H1 (cell line): ENCODE measurements around the gene POGLUT2. TPM values are rescaled to one million over a fixed set of nuclear protein-coding genes. Genes with fewer than 3 reads are reported as not detected.

Source experiments
- CTCF ChIA-PET: fragments of 300-600 bp; sonication (Branson Sonifier 250); formaldehyde crosslinking; loops from one replicate; lab custom pipeline; 2021; ENCODE audit not compliant: partially characterized antibody; lab: Charles Lee
- POLR2A ChIA-PET: fragments of 300-600 bp; sonication (Branson Sonifier 250); formaldehyde crosslinking; loops from one replicate; lab custom pipeline; 2021; ENCODE audit warnings: inconsistent platforms; ENCODE audit not compliant: partially characterized antibody; lab: Charles Lee
- DNase-seq, 2 experiments: peaks; one replicate each; pipeline versions ENCODE4 v3.0.0 to v3.0.0-alpha.2; 2010 to 2022; ENCODE audit warnings: low spot score in 2 of 2, low read depth in 1 of 2, mixed read lengths in 1 of 2
- FAIRE-seq: peaks from 2 replicates; lab custom pipeline; 2011; peaks lifted over from hg19 to GRCh38; lab: Jason Lieb, UNC
- H2AFZ ChIP-seq: 2 replicates; pipeline ENCODE4 v1.8.1; 2012; ENCODE audit warnings: low read length, inconsistent platforms
- H2AK5ac ChIP-seq: 2 replicates; pipeline ENCODE4 v1.6.1; 2013; ENCODE audit warnings: low read depth, low read length
- H2BK120ac ChIP-seq: replicated peaks from 2 replicates; pipeline ENCODE3; 2013; ENCODE audit warnings: low read depth, low read length, inconsistent platforms
- H2BK12ac ChIP-seq: 2 replicates; pipeline ENCODE4 v1.6.1; 2013; ENCODE audit warnings: low read depth, low read length
- H2BK15ac ChIP-seq: 2 replicates; pipeline ENCODE4 v1.6.1; 2013; ENCODE audit warnings: low read length
- H2BK20ac ChIP-seq: 2 replicates; pipeline ENCODE4 v1.6.1; 2013; ENCODE audit warnings: low read length
- H2BK5ac ChIP-seq: 2 replicates; pipeline ENCODE4 v1.6.1; 2013; ENCODE audit warnings: low read depth, low read length
- H3K14ac ChIP-seq: 2 replicates; pipeline ENCODE4 v1.6.1; 2013; ENCODE audit warnings: inconsistent platforms; ENCODE audit not compliant: insufficient read length
- H3K18ac ChIP-seq: 2 replicates; pipeline ENCODE4 v1.6.1; 2013; ENCODE audit warnings: low read length; ENCODE audit errors: extremely low read depth
- H3K23ac ChIP-seq: 2 replicates; pipeline ENCODE4 v1.6.1; 2013; ENCODE audit warnings: inconsistent platforms; ENCODE audit not compliant: insufficient read length
- H3K23me2 ChIP-seq: 2 replicates; pipeline ENCODE4 v1.6.1; 2013; ENCODE audit warnings: low read depth, low read length
- H3K27ac ChIP-seq: 2 replicates; pipeline ENCODE4 v1.6.1; 2011; ENCODE audit warnings: low read depth, low read length, inconsistent platforms
- H3K27me3 ChIP-seq, 4 experiments: replicated peaks in 1 of 4; 1 replicate in 1 of 4; 2 replicates in 3 of 4; pipeline versions ENCODE4 v1.6.1 to v1.8.1; 2011 to 2013; ENCODE audit warnings: low read length in 3 of 4, mild to moderate bottlenecking in 3 of 4, inconsistent platforms in 2 of 4, mixed read lengths in 2 of 4, moderate library complexity in 1 of 4; ENCODE audit not compliant: control insufficient read depth in 3 of 4, insufficient read depth in 3 of 4; ENCODE audit errors: extremely low read depth in 1 of 4
- H3K36me3 ChIP-seq, 4 experiments: 2 replicates each; pipeline versions ENCODE4 v1.6.1 to v1.8.1; 2011 to 2013; ENCODE audit warnings: mild to moderate bottlenecking in 4 of 4, low read length in 3 of 4, moderate library complexity in 2 of 4, control low read depth in 1 of 4, inconsistent platforms in 1 of 4; ENCODE audit not compliant: insufficient read depth in 4 of 4, control insufficient read depth in 2 of 4
- H3K4ac ChIP-seq: replicated peaks from 2 replicates; pipeline ENCODE3; 2013; ENCODE audit warnings: low read length, low read depth, mixed read lengths, inconsistent platforms; ENCODE audit not compliant: insufficient read length
- H3K4me1 ChIP-seq, 4 experiments: replicated peaks in 1 of 4; 1 replicate in 1 of 4; 2 replicates in 3 of 4; pipeline versions ENCODE4 v1.6.1 to v1.8.1; 2011 to 2013; ENCODE audit warnings: low read length in 3 of 4, inconsistent platforms in 2 of 4, mixed read lengths in 1 of 4; ENCODE audit not compliant: insufficient read depth in 4 of 4, control insufficient read depth in 3 of 4
- H3K4me2 ChIP-seq, 2 experiments: 2 replicates each; pipeline versions ENCODE4 v1.6.1 to v1.8.1; 2011 to 2013; ENCODE audit warnings: low read depth in 2 of 2, low read length in 2 of 2, control low read depth in 1 of 2, inconsistent platforms in 1 of 2, mild to moderate bottlenecking in 1 of 2; ENCODE audit not compliant: insufficient read depth in 1 of 2
- H3K4me3 ChIP-seq, 4 experiments: fragments of 200-600, 300-600 bp in 1 of 4; sonication (generic), shearing (Covaris generic), sonication (Bioruptor Twin) in 1 of 4; 2 replicates each; pipeline versions ENCODE4 v1.5.1 to v1.8.1; 2011 to 2016; ENCODE audit warnings: low read length in 4 of 4, low read depth in 3 of 4, control low read depth in 2 of 4, inconsistent platforms in 2 of 4, mild to moderate bottlenecking in 2 of 4, mixed read lengths in 1 of 4, moderate library complexity in 1 of 4; ENCODE audit not compliant: insufficient read depth in 2 of 4; ENCODE audit errors: extremely low read depth in 1 of 4
- H3K56ac ChIP-seq: replicated peaks from 2 replicates; pipeline ENCODE3; 2013; ENCODE audit warnings: low read depth, mild to moderate bottlenecking, mixed read lengths, low read length, inconsistent platforms; ENCODE audit not compliant: insufficient read length
- H3K79me1 ChIP-seq: 2 replicates; pipeline ENCODE4 v1.6.1; 2013; ENCODE audit warnings: low read depth, low read length, control low read depth
- H3K79me2 ChIP-seq, 2 experiments: 2 replicates each; pipeline versions ENCODE4 v1.6.1 to v1.8.1; 2012 to 2013; ENCODE audit warnings: low read length in 2 of 2, mild to moderate bottlenecking in 2 of 2, inconsistent platforms in 1 of 2; ENCODE audit not compliant: insufficient read depth in 2 of 2, control insufficient read depth in 1 of 2
- H3K9ac ChIP-seq, 4 experiments: replicated peaks in 1 of 4; 1 replicate in 1 of 4; 2 replicates in 3 of 4; pipeline versions ENCODE4 v1.6.1 to v1.8.1; 2011 to 2013; ENCODE audit warnings: low read depth in 3 of 4, low read length in 3 of 4, control low read depth in 2 of 4, mild to moderate bottlenecking in 2 of 4, moderate library complexity in 2 of 4, inconsistent platforms in 1 of 4; ENCODE audit errors: extremely low read depth in 1 of 4
- H3K9me3 ChIP-seq, 2 experiments: 2 replicates each; pipeline versions ENCODE4 v1.6.1 to v1.8.1; 2012 to 2013; ENCODE audit warnings: mild to moderate bottlenecking in 2 of 2, moderate library complexity in 2 of 2, control low read depth in 1 of 2, inconsistent platforms in 1 of 2, low read depth in 1 of 2, low read length in 1 of 2, mixed read lengths in 1 of 2; ENCODE audit not compliant: insufficient read depth in 2 of 2
- H4K20me1 ChIP-seq, 2 experiments: replicated peaks in 1 of 2; 2 replicates each; pipeline versions ENCODE3 to v1.8.1; 2011 to 2013; ENCODE audit warnings: inconsistent platforms in 2 of 2, low read length in 2 of 2, mild to moderate bottlenecking in 1 of 2; ENCODE audit not compliant: insufficient read depth in 2 of 2, control insufficient read depth in 1 of 2
- H4K5ac ChIP-seq: 2 replicates; pipeline ENCODE4 v1.6.1; 2013; ENCODE audit warnings: low read length, low read depth, mixed read lengths, inconsistent platforms; ENCODE audit not compliant: insufficient read length
- H4K8ac ChIP-seq: 2 replicates; pipeline ENCODE4 v1.8.0; 2013; ENCODE audit warnings: mild to moderate bottlenecking, moderate library complexity, low read length, inconsistent platforms; ENCODE audit not compliant: insufficient read depth; ENCODE audit errors: extremely low read depth
- H4K91ac ChIP-seq: replicated peaks from 2 replicates; pipeline ENCODE3; 2013; ENCODE audit warnings: low read length, mixed read lengths, inconsistent platforms; ENCODE audit not compliant: insufficient read length
- WGBS, 2 experiments: shearing (Covaris generic) in 1 of 2; methylation state at CpG; one replicate each; pipeline versions ENCODE4 v1.1.6 to v1.1.7; 2013 to 2015; ENCODE audit warnings: low lambda C conversion rate in 2 of 2, mixed read lengths in 2 of 2, inconsistent platforms in 1 of 2, low coverage in 1 of 2, missing lambda C conversion rate in 1 of 2; ENCODE audit not compliant: insufficient replicate concordance in 2 of 2, insufficient coverage in 1 of 2, insufficient read length in 1 of 2; ENCODE audit errors: extremely low coverage in 1 of 2, missing lambda C conversion rate in 1 of 2; 5-methylcytosine and 5-hydroxymethylcytosine counted together
- polyA plus RNA-seq, 7 experiments: library from polyadenylated mRNA; depleted of rRNA in 3 of 7; stranded (reverse) in 5 of 7; unstranded in 2 of 7; fragments of >200 nt in 5 of 7; fragments of 200-250 nt in 2 of 7; gene quantifications; 1 replicate in 5 of 7; 2 replicates in 1 of 7; 4 replicates in 1 of 7; pipeline versions ENCODE4 v1.2.1 to v1.2.3, GENCODE V29; 2011 to 2013; ENCODE audit warnings: missing spikeins in 2 of 7, mixed read lengths in 2 of 7
- total RNA-seq: library from RNA; stranded (reverse); fragmentation: NEBNext Ultra II Directional; extraction: Animal tissue kit (Norgen Biotek cat#: 25700); gene quantifications from 2 replicates; pipeline ENCODE4 v1.2.1, GENCODE V29; 2021

The POGLUT2 gene
- total and polyA plus RNA-seq, 2 of the 8 experiments (the other 6 are each of a cell fraction or from before 2014, with no cell fraction given) = 9.9 to 22.3 TPM

GRCh38 chr13:102846261-102847015, 47.7 kb upstream of the POGLUT2 start:
- Histone ChIP-seq H2BK15ac (no peak overlapping the region), H2BK120ac (no peak overlapping the region), H3K4me2 (peak overlapping the region; percentile 82 to 92), H4K8ac (peak overlapping the region; percentile 75), H2AK5ac (no peak overlapping the region), H3K27me3 (no peaks in the 10 kb centered on the region), H4K20me1 (no peaks in the 10 kb centered on the region), H2AFZ (peak overlapping the region; percentile 93), H3K56ac (no peak overlapping the region), H2BK12ac (no peak overlapping the region), H3K9ac (peak overlapping the region; percentile 38 to 77 (median 60); a peak in 5 of 7 replicates), H3K4me3 (peak overlapping the region; percentile 64 to 95 (median 90)), H3K36me3 (no peaks in the 10 kb centered on the region), H3K23me2 (peaks cover 7% of the 10 kb centered on the region; the same call in 1 of the 2 replicates), H3K18ac (no peak overlapping the region), H4K5ac (no peak overlapping the region), H4K91ac (no peak overlapping the region), H3K23ac (no peak overlapping the region), H2BK20ac (no peak overlapping the region), H3K79me2 (0 out of 4 replicates have a peak, but pooled peaks cover 0 to 5% of the 10 kb centered on the region in 2 experiments), H3K4ac (no peak overlapping the region), H3K9me3 (no peaks in the 10 kb centered on the region), H3K4me1 (peaks cover 0 to 2% (median 0%) of the 10 kb centered on the region in 4 experiments; a peak in 1 of 7 replicates), H3K14ac (no peak overlapping the region), H3K79me1 (0 out of 2 replicates have a peak, but pooled peaks cover 2% of the 10 kb centered on the region), H2BK5ac (0 out of 2 replicates have a peak overlapping the region, but pooled peaks have one; percentile 77), H3K27ac (no peak overlapping the region)
- ChIA-PET POLR2A (interaction anchor here (0.7 to 1.8 kb wide), 8 partner anchors 12 to 254 kb away, joined by 3 to 9 read pairs (median 4); partner anchors contain the start of genes TEX30 and TPP2), CTCF (interaction anchor here (0.7 to 3.3 kb wide), 10 partner anchors 14 to 267 kb away, joined by 3 to 14 read pairs (median 4); no protein-coding TSS in a partner anchor)
- 1% methylated on average over 31 of the region's 31 CpGs; no CpG with 5 or more reads in 1 of the 2 experiments for WGBS, 2 experiments
- no peak for DNase-seq
- no peak for FAIRE-seq
